GM21381 (cell line): ENCODE measurements around the gene SMCHD1.
"Not testable (repeated sequence)": the region's sequence is repeated elsewhere in the genome, so short reads cannot be mapped to it uniquely, and the experiment has no call there.

Experiments
- ATAC-seq: cut with Tn5 transposase; IDR thresholded peaks from one replicate; pipeline ENCODE4 v1.9.1; 2021; ENCODE audit warnings: mild to moderate bottlenecking, moderate library complexity; ENCODE audit not compliant: unreplicated experiment

Gene SMCHD1

GRCh38 chr18:2809666-2810183 lies 154.2 kb downstream of the SMCHD1 start:
- not testable (repeated sequence) for ATAC-seq

GRCh38 chr18:2811416-2811815 lies 155.9 kb downstream of the SMCHD1 start:
- ATAC-seq, result no peak

DNA sequence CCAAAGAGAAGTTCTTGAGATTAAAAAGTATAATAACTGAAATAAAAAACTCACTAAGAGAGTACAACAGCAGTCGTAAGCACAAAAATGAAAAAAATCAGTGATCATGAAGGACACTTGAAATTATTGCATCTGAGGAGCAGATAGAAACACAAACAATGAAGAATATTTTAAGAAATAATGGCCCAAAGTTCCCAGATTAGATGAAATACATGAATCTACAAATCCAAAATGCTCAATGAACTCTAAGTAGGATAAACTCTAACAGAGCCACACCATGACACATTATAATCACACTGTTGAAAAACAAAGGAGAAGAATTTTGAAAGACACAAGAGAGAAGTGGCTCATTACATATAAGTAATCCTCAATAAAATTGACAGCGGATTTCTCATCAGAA lies 159.4 kb downstream of the SMCHD1 start:
- no peak for ATAC-seq

GRCh38 chr18:2818281-2818680 lies 162.8 kb downstream of the SMCHD1 start:
- ATAC-seq, result no peak

DNA sequence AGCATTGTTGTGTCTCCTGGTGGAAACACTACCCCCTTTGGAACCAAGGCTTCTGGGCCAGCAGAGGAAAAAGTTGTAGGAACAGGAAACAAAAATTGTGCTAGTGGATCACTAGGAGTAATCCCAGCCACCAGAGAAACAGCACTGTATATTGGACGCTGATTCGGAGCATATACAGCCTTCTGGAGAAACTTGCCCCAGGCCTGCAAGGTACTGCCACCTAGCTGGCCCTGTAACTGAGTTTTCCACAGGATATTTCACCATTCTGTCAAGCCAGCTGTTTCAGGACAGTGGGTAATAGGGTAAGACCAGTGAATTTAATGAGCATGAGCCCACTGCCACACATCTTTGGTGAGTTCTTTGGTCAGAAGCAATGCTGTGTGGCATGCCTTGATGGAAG lies 166.2 kb downstream of the SMCHD1 start:
- no peak for ATAC-seq

DNA sequence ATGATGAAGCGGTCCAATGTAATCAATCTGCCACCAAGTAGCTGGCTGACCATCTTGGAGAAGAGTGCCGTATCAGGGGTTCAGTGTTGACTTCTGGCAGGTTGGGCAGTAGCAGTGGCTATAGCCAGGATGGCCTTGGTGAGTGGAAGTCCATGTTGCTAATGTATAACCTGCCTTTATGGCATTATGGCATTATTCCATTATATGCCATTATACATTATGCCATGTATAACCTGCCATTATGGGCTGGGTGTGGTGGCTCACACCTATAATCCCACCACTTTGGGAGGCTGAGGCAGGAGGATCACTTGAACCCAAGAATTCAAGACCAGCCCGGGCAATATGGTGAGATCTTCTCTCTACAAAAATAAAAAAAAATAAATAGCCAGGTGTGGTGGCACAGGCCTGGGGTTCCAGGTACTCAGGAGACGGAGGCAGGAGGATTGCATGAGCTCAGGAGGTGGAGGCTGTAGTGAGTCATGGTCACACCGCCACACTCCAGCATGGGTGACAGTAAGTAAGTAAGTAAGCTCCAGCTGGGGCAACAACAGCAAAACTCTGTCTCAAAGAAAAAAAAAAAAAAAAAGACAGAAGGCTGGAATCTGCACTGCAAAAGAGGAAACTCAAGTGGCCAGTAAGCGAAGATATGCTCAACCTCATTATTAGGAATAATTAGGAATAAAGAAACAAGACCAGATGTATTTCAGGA lies 166.8 kb downstream of the SMCHD1 start:
- ATAC-seq, result no peak

DNA sequence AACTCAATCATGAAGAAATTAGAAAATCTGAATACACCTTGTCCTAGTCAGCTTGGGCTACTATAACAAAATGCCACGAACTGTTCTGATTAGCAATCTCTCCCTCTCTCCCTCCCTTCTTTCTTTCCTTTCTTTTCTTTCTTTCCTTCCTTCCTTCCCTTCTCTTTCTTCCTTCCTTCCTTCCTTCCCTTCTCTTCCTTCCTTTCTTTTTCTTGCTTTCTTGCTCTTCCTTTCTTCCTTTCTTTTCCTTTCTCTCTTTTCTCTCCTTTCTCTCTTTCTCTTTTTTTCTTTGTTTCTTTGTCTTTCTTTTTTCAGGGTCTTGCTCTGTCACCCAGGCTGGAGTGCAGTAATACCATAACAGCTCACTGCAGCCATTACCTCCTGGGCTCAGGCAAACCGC lies 167.7 kb downstream of the SMCHD1 start:
- no peak for ATAC-seq

DNA sequence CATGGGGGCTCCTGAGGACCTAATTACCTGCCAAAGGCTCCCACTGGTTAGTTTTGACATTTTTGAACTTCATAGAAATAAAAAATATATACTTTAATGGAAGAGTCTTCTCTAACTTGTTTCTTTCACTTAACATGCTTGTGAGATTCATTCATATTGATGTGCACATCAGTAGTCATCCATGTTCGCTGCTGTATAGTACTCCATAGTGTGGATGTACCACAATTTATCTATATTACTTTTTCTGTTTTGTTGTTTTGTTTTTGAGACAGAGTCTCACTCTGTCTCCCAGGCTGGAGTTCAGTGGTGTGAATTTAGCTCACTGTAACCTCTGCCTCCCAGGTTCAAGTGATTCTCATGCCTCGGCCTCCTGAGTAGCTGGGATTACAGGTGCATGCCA lies 168.4 kb downstream of the SMCHD1 start:
- ATAC-seq, result no peak

- no peak for ATAC-seq
Measured at GRCh38 chr18:2824865-2825264, 169.3 kb downstream of the SMCHD1 start.

- ATAC-seq, result no peak
Measured at GRCh38 chr18:2825613-2826175, 170.2 kb downstream of the SMCHD1 start.

DNA sequence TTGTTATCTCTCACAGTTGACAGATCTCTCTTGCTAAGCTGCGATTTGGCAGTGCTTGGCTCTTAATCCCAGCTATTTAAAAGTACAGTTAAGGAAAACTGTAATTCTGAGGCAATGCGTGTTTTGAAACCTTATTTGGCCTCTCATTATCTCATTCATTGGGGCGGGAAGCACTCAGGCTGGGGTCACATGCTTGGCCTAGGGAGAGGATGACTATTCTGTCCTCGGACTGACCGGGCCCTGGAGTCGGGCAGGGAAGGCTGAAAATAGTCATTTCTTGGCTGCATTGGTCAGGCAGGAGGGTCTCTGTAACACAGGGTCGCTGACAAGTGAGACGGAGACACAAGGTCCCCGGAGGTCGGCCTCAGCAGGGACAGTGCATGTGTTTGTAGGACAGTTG lies 171.1 kb downstream of the SMCHD1 start:
- ATAC-seq, result no peak

GRCh38 chr18:2827061-2827460 lies 171.5 kb downstream of the SMCHD1 start:
- ATAC-seq, result no peak

DNA sequence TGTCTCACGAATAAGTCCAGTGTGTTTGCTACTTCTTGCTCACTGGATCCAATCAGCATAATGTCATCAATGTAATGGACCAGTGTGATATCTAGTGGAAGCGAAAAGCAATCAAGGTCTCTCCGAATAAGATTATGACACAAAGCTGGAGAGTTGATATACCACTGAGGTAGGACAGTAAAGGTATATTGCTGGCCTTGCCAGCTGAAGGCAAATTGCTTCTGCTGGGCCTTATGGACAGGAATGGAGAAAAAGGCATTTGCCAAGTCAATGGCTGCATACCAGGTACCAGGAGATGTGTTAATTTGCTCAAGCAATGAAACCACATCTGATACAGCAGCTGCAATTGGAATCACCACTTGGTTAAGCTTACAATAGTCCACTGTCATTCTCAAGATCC lies 180.6 kb downstream of the SMCHD1 start:
- ATAC-seq, result not testable (repeated sequence)

DNA sequence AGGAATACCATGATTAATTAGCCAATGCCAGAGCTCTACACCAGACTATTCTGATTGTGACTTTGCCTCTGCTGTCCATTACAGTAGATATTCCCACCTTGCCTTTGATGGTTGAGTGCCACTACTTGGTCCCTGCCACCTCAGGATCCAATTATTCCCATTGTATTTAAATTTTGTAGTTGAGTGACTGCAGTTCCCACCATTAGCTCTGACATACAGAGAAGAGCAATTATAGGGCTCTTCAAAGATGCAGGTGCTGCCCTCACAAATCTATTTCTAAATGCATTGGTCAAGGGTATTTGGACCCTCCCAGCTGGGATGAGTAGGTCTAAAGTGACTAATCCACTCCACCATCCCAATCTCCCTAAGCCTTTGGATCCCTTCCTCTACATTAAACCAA lies 181.8 kb downstream of the SMCHD1 start:
- not testable (repeated sequence) for ATAC-seq

- ATAC-seq, result no peak
Measured at GRCh38 chr18:2839202-2839601, 183.7 kb downstream of the SMCHD1 start.

GRCh38 chr18:2840521-2840920 lies 185.0 kb downstream of the SMCHD1 start:
- ATAC-seq, result no peak

- ATAC-seq, result no peak
Measured at GRCh38 chr18:2843146-2843545, 187.6 kb downstream of the SMCHD1 start.

- ATAC-seq, result no peak
Measured at GRCh38 chr18:2845172-2845571, 189.6 kb downstream of the SMCHD1 start.

- ATAC-seq, result no peak
Measured at GRCh38 chr18:2846636-2847316, 191.2 kb downstream of the SMCHD1 start, which contains the start of gene EMILIN2. Gene EMILIN2 (plus strand): TSS chr18:2847006. CDS start chr18:2847189, 183 bp downstream.

DNA sequence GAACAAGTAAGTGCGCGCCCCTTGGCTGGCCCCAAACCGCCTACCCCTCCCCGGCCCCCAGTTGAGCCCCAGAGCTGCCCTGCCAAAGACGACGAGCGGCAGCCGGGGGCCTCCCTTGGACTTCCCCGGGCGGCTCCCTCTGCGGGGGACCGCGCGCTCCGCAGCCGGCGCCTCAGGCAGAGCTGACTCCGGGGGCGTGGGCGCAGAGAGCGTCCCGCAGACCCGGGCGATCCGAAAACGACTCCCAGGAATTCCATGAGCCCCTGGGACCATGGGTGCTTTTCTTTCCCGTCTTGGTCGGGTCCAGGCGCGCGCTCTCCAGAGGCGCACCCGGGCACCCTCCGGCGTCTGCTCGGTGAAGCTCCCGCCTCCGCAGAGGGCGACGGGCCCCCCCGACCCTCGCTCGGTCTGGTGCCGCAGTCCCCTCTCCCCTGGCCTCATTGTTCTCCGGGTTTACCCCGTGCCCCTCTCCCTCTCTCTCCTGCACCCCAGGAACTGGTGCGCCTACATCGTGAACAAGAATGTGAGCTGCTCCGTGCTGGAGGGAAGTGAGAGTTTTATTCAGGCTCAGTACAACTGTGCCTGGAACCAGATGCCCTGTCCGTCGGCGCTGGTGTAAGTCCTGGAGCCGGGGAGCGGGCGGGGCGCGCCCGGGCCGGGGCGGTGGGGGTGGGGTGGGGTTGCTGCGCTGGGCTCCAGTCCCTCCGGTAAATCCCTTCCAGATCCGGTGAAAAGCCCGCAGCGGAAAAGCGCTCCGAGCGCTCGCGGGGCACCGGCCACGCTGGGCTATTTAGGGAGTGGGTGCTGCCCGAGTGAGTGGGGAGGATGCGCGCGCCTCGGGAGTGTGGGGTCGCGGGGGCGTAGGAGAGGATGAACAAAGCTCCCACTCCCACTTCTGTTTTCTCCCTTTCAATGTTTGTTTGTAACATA lies 192.1 kb downstream of the SMCHD1 start:
- no peak for ATAC-seq
